ENCODE data around the gene GINS1.

The GINS1 gene

GRCh38 chr20:25491446-25492038 lies 84.1 kb downstream of the GINS1 start:
- no peak for DNase-seq (ENCODE audit: extremely low read depth in 1 of 2, low read depth in 1 of 2)

DNA sequence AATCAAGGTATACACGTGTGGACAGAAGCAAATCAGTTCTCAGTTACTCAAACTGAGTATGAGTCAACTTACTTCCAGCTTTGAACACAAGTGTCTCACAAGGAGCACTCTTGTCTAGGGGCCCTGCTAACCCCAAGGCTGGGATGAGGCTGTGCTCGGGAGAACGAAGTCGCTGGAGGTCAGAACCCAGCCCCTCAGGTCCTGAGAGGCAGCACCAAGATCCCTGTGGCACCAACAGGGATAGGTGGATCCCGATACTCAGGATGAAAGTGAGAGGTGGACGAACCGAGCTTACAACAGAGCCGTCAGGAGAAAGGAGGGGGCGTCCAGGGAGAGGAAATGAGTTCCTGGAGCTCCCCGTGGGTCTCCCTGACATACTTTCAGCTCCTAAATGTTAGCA lies 85.7 kb downstream of the GINS1 start:
- no peak for DNase-seq (ENCODE audit: extremely low read depth in 1 of 2, low read depth in 1 of 2)

DNA sequence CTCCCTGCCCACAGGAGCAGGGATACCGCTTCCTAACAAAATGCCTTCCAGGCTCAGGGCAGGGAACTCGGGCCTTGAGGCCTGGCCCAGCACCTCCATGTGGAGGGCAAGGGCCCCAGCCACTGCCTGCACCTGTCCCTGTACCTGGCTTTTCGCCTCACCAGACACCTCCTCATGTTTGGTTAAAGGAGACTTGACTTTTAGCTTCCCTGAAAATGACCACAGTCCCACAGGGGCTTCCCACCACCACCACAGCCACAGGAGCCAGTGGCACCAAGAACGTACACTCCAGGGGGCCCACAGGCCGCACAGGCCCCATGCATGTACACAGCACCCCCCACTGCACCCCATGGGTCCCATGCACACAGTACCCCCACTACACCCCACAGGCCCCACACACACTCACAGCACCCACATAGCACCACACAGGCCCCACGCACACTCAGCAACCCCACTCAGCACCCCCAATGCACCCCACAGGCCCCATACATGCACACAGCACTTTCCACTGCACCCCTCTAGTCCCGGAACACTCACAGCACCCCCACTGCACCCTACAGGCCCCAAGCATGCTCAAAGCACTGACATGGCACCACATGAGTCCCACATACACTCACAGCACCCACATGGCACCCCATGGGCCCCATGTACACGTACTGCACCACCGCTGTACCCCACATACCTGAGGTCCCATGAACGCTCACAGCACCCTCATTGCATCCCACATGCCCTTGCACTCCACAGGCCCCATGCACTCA lies 86.5 kb downstream of the GINS1 start:
- no peak for DNase-seq (ENCODE audit: extremely low read depth in 1 of 2, low read depth in 1 of 2)

DNA sequence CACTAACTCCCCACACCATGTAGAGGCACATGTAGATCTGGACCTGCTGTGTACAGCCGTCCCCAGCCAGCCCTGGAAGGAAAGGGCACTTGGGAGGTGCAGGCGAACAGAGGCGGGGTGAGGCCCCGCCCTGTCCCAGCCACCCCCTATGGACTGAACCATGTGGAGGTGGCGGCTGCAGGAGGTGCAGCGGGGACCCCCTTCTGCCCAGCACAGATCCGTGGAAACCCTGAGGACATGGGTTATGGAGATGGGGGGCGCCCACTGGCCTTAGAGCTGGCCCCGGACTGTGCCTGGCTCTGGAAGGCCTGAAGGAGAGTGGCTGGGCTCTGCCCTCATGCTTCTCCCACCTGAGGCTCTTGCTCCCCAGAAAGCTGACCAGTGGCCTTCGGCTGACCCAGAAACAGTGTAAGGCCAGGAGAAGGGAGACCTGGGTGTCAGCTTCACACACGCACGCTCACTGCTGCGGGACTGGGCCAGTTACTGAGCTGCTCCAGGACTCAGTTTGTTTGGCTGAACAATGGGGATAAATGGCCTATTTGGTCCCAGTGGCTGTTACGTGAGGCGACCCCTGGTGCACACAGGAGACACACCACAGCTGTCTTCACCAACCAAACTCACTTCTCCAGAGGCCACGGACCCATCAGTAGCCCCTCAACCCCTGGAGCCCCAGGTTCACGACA lies 87.2 kb downstream of the GINS1 start:
- DNase-seq (ENCODE audit: extremely low read depth in 1 of 2, low read depth in 1 of 2): no peak

GRCh38 chr20:25495189-25495824 lies 87.8 kb downstream of the GINS1 start:
- DNase-seq (ENCODE audit: extremely low read depth in 1 of 2, low read depth in 1 of 2): no peak

GRCh38 chr20:25496165-25496967 lies 88.9 kb downstream of the GINS1 start:
- DNase-seq (ENCODE audit: extremely low read depth in 1 of 2, low read depth in 1 of 2): no peak

DNA sequence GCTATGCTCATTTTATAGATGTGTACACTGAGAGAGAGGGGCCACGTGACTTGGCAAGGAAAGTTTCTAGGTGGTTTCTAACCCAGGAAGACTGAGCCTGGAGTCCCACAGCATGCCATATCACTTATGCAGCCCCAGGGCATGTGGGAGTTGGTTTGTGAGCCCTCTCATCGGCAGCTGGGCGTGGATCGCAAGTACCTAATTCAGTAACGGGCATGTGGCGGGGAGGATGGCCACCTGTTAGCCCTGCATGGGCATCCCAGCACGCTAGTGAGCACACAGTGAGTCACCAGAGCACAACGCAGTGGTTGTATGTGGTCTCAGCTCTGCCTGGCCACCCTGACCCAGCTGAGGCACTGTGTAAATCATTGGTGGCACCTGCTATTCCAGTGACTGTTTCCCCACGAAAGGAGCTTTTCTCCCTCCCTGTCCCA lies 89.5 kb downstream of the GINS1 start:
- no peak for DNase-seq (ENCODE audit: extremely low read depth in 1 of 2, low read depth in 1 of 2)

GRCh38 chr20:25497586-25498279 lies 90.3 kb downstream of the GINS1 start:
- no peak for DNase-seq (ENCODE audit: extremely low read depth in 1 of 2, low read depth in 1 of 2)

Data from activated CD8-positive, alpha-beta memory T cell treated with anti-CD3 and anti-CD28 coated beads for 1 hour (primary cell).